ENCODE measurements around the gene RBM25.

DNA sequence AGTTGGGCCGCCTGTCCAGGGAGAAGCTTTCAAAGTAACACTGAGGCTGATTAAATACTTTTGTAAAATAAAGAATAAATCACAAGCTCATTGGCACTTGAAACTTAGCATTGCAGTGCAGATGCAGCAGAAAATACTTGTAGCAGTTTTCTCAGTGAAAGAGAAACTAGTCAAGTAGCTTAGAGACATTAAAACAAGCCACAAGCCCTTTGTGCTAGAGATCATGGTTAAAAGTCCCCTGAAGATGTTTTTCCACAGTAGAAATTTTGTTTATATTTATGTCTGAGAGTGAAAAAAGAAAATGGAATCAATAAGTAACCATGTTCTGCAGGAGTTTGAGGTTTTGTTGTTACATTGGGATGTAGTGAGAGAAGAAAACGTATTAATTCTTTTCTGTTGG, 83.9 kb downstream of the RBM25 start:
- TF ChIP-seq, protein P1, sequence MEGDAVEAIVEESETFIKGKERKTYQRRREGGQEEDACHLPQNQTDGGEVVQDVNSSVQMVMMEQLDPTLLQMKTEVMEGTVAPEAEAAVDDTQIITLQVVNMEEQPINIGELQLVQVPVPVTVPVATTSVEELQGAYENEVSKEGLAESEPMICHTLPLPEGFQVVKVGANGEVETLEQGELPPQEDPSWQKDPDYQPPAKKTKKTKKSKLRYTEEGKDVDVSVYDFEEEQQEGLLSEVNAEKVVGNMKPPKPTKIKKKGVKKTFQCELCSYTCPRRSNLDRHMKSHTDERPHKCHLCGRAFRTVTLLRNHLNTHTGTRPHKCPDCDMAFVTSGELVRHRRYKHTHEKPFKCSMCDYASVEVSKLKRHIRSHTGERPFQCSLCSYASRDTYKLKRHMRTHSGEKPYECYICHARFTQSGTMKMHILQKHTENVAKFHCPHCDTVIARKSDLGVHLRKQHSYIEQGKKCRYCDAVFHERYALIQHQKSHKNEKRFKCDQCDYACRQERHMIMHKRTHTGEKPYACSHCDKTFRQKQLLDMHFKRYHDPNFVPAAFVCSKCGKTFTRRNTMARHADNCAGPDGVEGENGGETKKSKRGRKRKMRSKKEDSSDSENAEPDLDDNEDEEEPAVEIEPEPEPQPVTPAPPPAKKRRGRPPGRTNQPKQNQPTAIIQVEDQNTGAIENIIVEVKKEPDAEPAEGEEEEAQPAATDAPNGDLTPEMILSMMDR (conservative IDR thresholded peaks at IDR 0.05; ENCODE audit: low read depth in 2 of 2) = no peak
- TF ChIP-seq POLR2AphosphoS5 (IDR thresholded peaks at IDR 0.05; ENCODE audit: low read depth) (no peak), EZH2 (IDR thresholded peaks at IDR 0.05; ENCODE audit: low read depth, unreplicated experiment) (no peak), EZH2phosphoT487 (IDR thresholded peaks at IDR 0.05; ENCODE audit: unreplicated experiment) (no peak), ZNF331 (CRISPR knock-in tag; IDR thresholded peaks at IDR 0.05; ENCODE audit: low read depth) (no peak), JUNB (IDR thresholded peaks at IDR 0.05; ENCODE audit: unreplicated experiment) (no peak), STAT1 (IDR thresholded peaks at IDR 0.05; ENCODE audit: unreplicated experiment) (no peak), CREB1 (CRISPR knock-in tag; IDR thresholded peaks at IDR 0.05; ENCODE audit: low read depth) (no peak)
- TF ChIP-seq, protein P2, sequence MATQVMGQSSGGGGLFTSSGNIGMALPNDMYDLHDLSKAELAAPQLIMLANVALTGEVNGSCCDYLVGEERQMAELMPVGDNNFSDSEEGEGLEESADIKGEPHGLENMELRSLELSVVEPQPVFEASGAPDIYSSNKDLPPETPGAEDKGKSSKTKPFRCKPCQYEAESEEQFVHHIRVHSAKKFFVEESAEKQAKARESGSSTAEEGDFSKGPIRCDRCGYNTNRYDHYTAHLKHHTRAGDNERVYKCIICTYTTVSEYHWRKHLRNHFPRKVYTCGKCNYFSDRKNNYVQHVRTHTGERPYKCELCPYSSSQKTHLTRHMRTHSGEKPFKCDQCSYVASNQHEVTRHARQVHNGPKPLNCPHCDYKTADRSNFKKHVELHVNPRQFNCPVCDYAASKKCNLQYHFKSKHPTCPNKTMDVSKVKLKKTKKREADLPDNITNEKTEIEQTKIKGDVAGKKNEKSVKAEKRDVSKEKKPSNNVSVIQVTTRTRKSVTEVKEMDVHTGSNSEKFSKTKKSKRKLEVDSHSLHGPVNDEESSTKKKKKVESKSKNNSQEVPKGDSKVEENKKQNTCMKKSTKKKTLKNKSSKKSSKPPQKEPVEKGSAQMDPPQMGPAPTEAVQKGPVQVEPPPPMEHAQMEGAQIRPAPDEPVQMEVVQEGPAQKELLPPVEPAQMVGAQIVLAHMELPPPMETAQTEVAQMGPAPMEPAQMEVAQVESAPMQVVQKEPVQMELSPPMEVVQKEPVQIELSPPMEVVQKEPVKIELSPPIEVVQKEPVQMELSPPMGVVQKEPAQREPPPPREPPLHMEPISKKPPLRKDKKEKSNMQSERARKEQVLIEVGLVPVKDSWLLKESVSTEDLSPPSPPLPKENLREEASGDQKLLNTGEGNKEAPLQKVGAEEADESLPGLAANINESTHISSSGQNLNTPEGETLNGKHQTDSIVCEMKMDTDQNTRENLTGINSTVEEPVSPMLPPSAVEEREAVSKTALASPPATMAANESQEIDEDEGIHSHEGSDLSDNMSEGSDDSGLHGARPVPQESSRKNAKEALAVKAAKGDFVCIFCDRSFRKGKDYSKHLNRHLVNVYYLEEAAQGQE (IDR thresholded peaks at IDR 0.05; ENCODE audit: unreplicated experiment) = no peak
